DND-41 (cell line): ENCODE data around the gene CDSN.

Source experiments
- CTCF ChIP-seq: IDR thresholded peaks from 2 replicates; pipeline ENCODE4 v1.5.1; 2012; ENCODE audit warnings: borderline replicate concordance, low read length, moderate library complexity, mild to moderate bottlenecking; ENCODE audit not compliant: poor library complexity, severe bottlenecking; ENCODE audit errors: extremely low read depth
- EZH2 ChIP-seq: IDR thresholded peaks from 3 replicates; pipeline ENCODE4 v1.6.1; 2012; ENCODE audit warnings: borderline replicate concordance, low read depth, mild to moderate bottlenecking, moderate library complexity, low read length, inconsistent platforms; ENCODE audit not compliant: severe bottlenecking

GRCh38 chr6:31135710-31136109 lies 15.5 kb upstream of the CDSN start:
- TF ChIP-seq CTCF (no peak), EZH2 (no peak)
